HepG2 (cell line): ENCODE measurements around the gene ARHGAP26. TPM values are rescaled to one million over a fixed set of nuclear protein-coding genes. Genes with fewer than 3 reads are reported as not detected.

Experiments used
- ATAC-seq: fragments of 200-7000 bp; cut with Tn5 transposase; 3 replicates; pipeline ENCODE4 v1.9.1; 2020; ENCODE audit warnings: mild to moderate bottlenecking, moderate library complexity
- BruUV-seq: library from RNA; stranded (reverse); fragments of 400-500 nt; replicated peaks from 2 replicates; lab custom pipeline; 2021; lab: Mats Ljungman, UMichigan
- CTCF ChIA-PET: fragments of 300-600 bp; formaldehyde crosslinking; extraction: SDS; loops from one replicate; lab custom pipeline; 2021; ENCODE audit warnings: low total read pairs, inconsistent platforms, low intra/inter-chr PET ratio; lab: Yijun Ruan, JAX
- POLR2A ChIA-PET: fragments of 350-600 bp; sonication (Branson Sonifier 250); formaldehyde crosslinking; loops from one replicate; lab custom pipeline; 2020; ENCODE audit warnings: antibody characterized with exemption, inconsistent platforms; lab: Yijun Ruan, JAX
- DNase-seq: peaks from one replicate; pipeline ENCODE4 v3.0.0-alpha.2; 2015; ENCODE audit warnings: low spot score
- FAIRE-seq: peaks from 3 replicates; lab custom pipeline; 2011; peaks lifted over from hg19 to GRCh38; lab: Jason Lieb, UNC
- H2AFZ ChIP-seq: one replicate; pipeline ENCODE4 v1.6.1; 2011; ENCODE audit warnings: low read length, inconsistent platforms
- H3K27ac ChIP-seq: fragments of 300-600 bp; 3 replicates; pipeline ENCODE4 v1.8.0; 2011; ENCODE audit warnings: mixed run types, mild to moderate bottlenecking, mixed read lengths, low read length, inconsistent platforms; ENCODE audit not compliant: insufficient read depth; ENCODE audit errors: extremely low read length
- H3K27me3 ChIP-seq, 2 experiments: fragments of 200-600 bp in 1 of 2; 2 replicates in 1 of 2; 3 replicates in 1 of 2; pipeline versions ENCODE4 v1.6.0 to v1.8.0; 2011; ENCODE audit warnings: low read length in 2 of 2, mild to moderate bottlenecking in 2 of 2, moderate library complexity in 2 of 2, inconsistent platforms in 1 of 2; ENCODE audit not compliant: insufficient read depth in 2 of 2, control insufficient read depth in 1 of 2
- H3K36me3 ChIP-seq, 2 experiments: fragments of 200-600 bp in 1 of 2; replicated peaks in 1 of 2; 2 replicates in 1 of 2; 3 replicates in 1 of 2; pipeline versions ENCODE4 v1.5.1 to v1.8.0; 2011; ENCODE audit warnings: low read length in 2 of 2, inconsistent platforms in 1 of 2; ENCODE audit not compliant: insufficient read depth in 2 of 2, control insufficient read depth in 1 of 2
- H3K4me1 ChIP-seq: 2 replicates; pipeline ENCODE4 v1.5.1; 2012; ENCODE audit warnings: low read length, inconsistent platforms; ENCODE audit not compliant: insufficient read depth
- H3K4me2 ChIP-seq: 2 replicates; pipeline ENCODE4 v1.6.0; 2011; ENCODE audit warnings: low read depth, low read length, inconsistent platforms
- H3K4me3 ChIP-seq, 3 experiments: fragments of 200-600 bp in 1 of 3; sonication (generic), shearing (Covaris generic) in 1 of 3; replicated peaks in 1 of 3; 2 replicates each; pipeline ENCODE4 v1.5.1; 2011 to 2016; ENCODE audit warnings: low read length in 3 of 3, inconsistent platforms in 2 of 3, low read depth in 2 of 3, mild to moderate bottlenecking in 2 of 3, control low read depth in 1 of 3, mixed read lengths in 1 of 3; ENCODE audit not compliant: insufficient read depth in 1 of 3
- H3K79me2 ChIP-seq: one replicate; pipeline ENCODE4 v1.6.1; 2011; ENCODE audit warnings: low read length, inconsistent platforms; ENCODE audit not compliant: insufficient read depth
- H3K9ac ChIP-seq: 2 replicates; pipeline ENCODE4 v1.6.0; 2011; ENCODE audit warnings: mild to moderate bottlenecking, low read depth, low read length, inconsistent platforms; ENCODE audit not compliant: insufficient read depth
- H3K9me3 ChIP-seq: 2 replicates; pipeline ENCODE4 v1.5.1; 2012; ENCODE audit warnings: mild to moderate bottlenecking, low read length
- H4K20me1 ChIP-seq: 2 replicates; pipeline ENCODE4 v1.6.0; 2011; ENCODE audit warnings: inconsistent platforms, mild to moderate bottlenecking, low read length, moderate library complexity; ENCODE audit not compliant: insufficient read depth
- AHR ChIP-seq: IDR thresholded peaks from 2 replicates; pipeline ENCODE4 v1.6.1; 2018; ENCODE audit warnings: missing genetic modification reagents, missing compliant biosample characterization
- ARID3A ChIP-seq: IDR thresholded peaks from 2 replicates; pipeline ENCODE4 v1.6.1; 2012; ENCODE audit warnings: low read depth, low read length, improper control_type of control experiment
- ARID5B ChIP-seq: IDR thresholded peaks from 2 replicates; pipeline ENCODE4 v1.4.0; 2020; ENCODE audit warnings: mild to moderate bottlenecking, missing genetic modification reagents
- GZF1 ChIP-seq: sonication (generic); formaldehyde crosslinking; IDR thresholded peaks from 2 replicates; pipeline ENCODE4 v1.5.1; 2020; ENCODE audit warnings: mild to moderate bottlenecking, missing genetic modification reagents
- HINFP ChIP-seq: sonication (generic); formaldehyde crosslinking; IDR thresholded peaks from 2 replicates; pipeline ENCODE4 v1.4.0; 2020; ENCODE audit warnings: low read depth, mild to moderate bottlenecking, missing genetic modification reagents
- HNRNPLL ChIP-seq: fragments of 200-400 bp; formaldehyde crosslinking; IDR thresholded peaks from 2 replicates; pipeline ENCODE4 v1.6.1; 2017; ENCODE audit warnings: mild to moderate bottlenecking, low read depth, low read length; ENCODE audit not compliant: poor library complexity, severe bottlenecking
- KLF6 ChIP-seq: IDR thresholded peaks from 2 replicates; pipeline ENCODE4 v1.8.0; 2016; ENCODE audit warnings: missing biosample characterization, missing genetic modification reagents
- MBNL3 ChIP-seq: fragments of 250-450 bp; sonication (Bioruptor Pico); conservative IDR thresholded peaks from 2 replicates; pipeline ENCODE4 v1.8.0; 2022; ENCODE audit warnings: mild to moderate bottlenecking, inconsistent platforms
- MIER2 ChIP-seq: IDR thresholded peaks from 2 replicates; pipeline ENCODE4 v1.6.1; 2016; ENCODE audit warnings: missing biosample characterization, missing genetic modification reagents
- MYNN ChIP-seq: sonication (generic); formaldehyde crosslinking; IDR thresholded peaks from 2 replicates; pipeline ENCODE4 v1.4.0; 2020; ENCODE audit warnings: mild to moderate bottlenecking, low read depth, missing genetic modification reagents
- RFX1 ChIP-seq: fragments of 450-650 bp; IDR thresholded peaks from 2 replicates; pipeline ENCODE4 v1.6.1; 2017
- SAP130 ChIP-seq: IDR thresholded peaks from 2 replicates; pipeline ENCODE4 v1.6.1; 2016; ENCODE audit warnings: low read depth
- SIX4 ChIP-seq: sonication (generic); formaldehyde crosslinking; IDR thresholded peaks from 2 replicates; pipeline ENCODE4 v1.4.0; 2020; ENCODE audit warnings: missing genetic modification reagents
- SOX13 ChIP-seq, 3 experiments: fragments of 450-650 bp in 1 of 3; sonication (generic) in 1 of 3; formaldehyde crosslinking in 1 of 3; IDR thresholded peaks in 2 of 3; conservative IDR thresholded peaks in 1 of 3; 2 replicates each; pipeline versions ENCODE4 v1.5.0 to v1.6.1; 2016 to 2020; ENCODE audit warnings: antibody characterized with exemption in 1 of 3, mild to moderate bottlenecking in 1 of 3, missing compliant biosample characterization in 1 of 3, missing genetic modification reagents in 1 of 3, moderate library complexity in 1 of 3
- STAG1 ChIP-seq: sonication (generic); formaldehyde crosslinking; IDR thresholded peaks from 2 replicates; pipeline ENCODE4 v1.4.0; 2020; ENCODE audit warnings: missing genetic modification reagents
- ZNF331 ChIP-seq: sonication (generic); formaldehyde crosslinking; IDR thresholded peaks from 2 replicates; pipeline ENCODE4 v1.4.0; 2020; ENCODE audit warnings: missing genetic modification reagents
- ZNF33B ChIP-seq: sonication (generic); formaldehyde crosslinking; IDR thresholded peaks from 2 replicates; pipeline ENCODE4 v1.5.1; 2020; ENCODE audit warnings: mild to moderate bottlenecking, missing genetic modification reagents
- ZNF761 ChIP-seq: sonication (generic); formaldehyde crosslinking; conservative IDR thresholded peaks from 2 replicates; pipeline ENCODE4 v1.4.0; 2020; ENCODE audit warnings: mild to moderate bottlenecking, missing genetic modification reagents
- WGBS: methylation state at CpG from one replicate; pipeline ENCODE4 v1.1.6; 2017; ENCODE audit warnings: low lambda C conversion rate; 5-methylcytosine and 5-hydroxymethylcytosine counted together
- in situ Hi-C: cut with HindIII; loops from 2 replicates; pipeline ENCODE4 v1.10.0; 2017; ENCODE audit warnings: low pct_unique_long_range_greater_than_20kb; ENCODE audit not compliant: extremely low pct_ligation_motif_present
- intact Hi-C: fragments of 100-400 bp; cut with micrococcal nuclease; formaldehyde crosslinking; loops from one replicate; pipeline ENCODE4 v1.10.0; 2022; ENCODE audit not compliant: unreplicated experiment
- polyA plus RNA-seq, 8 experiments: library from polyadenylated mRNA; depleted of rRNA in 3 of 8; stranded (reverse) in 7 of 8; unstranded in 1 of 8; fragments of >200 nt; fragmentation: Illumina TruSeq in 4 of 8; extraction: Trizol in 4 of 8; gene quantifications; 2 replicates each; pipeline versions ENCODE4 v1.2.1 to v1.2.3, GENCODE V29; 2011 to 2016; ENCODE audit warnings: low read depth in 4 of 8, missing spikeins in 1 of 8, mixed read lengths in 1 of 8; ENCODE audit not compliant: insufficient read depth in 1 of 8
- total RNA-seq, 5 experiments: library from RNA; depleted of rRNA; stranded (reverse); fragments of >200 nt; fragmentation: Illumina TruSeq; extraction: Trizol; gene quantifications; 2 replicates each; pipeline ENCODE4 v1.2.3, GENCODE V29; 2016; ENCODE audit warnings: low read depth in 1 of 5

The ARHGAP26 gene
- total and polyA plus RNA-seq, 2 of the 13 experiments (the other 11 are each of a cell fraction or from before 2014, with no cell fraction given): 9.6 to 18.2 TPM

GRCh38 chr5:143051244-143052058 lies 281.3 kb downstream of the ARHGAP26 start:
- FAIRE-seq (peak; percentile 67), DNase-seq (peak; percentile 78), ATAC-seq (peak; percentile 93)
- intact Hi-C loops (no loop called here), in situ Hi-C loops (no loop called here)
- no peaks in the 10 kb centered on the region for H3K79me2 ChIP-seq
- no peaks in the 10 kb centered on the region for H3K9me3 ChIP-seq
- no peak overlapping the region for H3K4me3 ChIP-seq
- ChIA-PET POLR2A (no interaction called here), CTCF (no interaction called here)
- WGBS: 65% methylated on average over 6 of the region's 7 CpGs
- BruUV-seq: no TSS peak
- H3K36me3 ChIP-seq: peaks cover 5 to 8% of the 10 kb centered on the region in 2 experiments
- H3K4me2 ChIP-seq: peak overlapping the region; percentile 43
- no peak overlapping the region for H2AFZ ChIP-seq
- H3K9ac ChIP-seq: no peak overlapping the region
- H4K20me1 ChIP-seq: no peaks in the 10 kb centered on the region
- H3K27ac ChIP-seq: peak overlapping the region; percentile 28
- peaks cover 13% of the 10 kb centered on the region for H3K4me1 ChIP-seq
- no peaks in the 10 kb centered on the region for H3K27me3 ChIP-seq
- no peak for TF ChIP-seq GZF1 (CRISPR knock-in tag)
- TF ChIP-seq ZNF331 (CRISPR knock-in tag): peak; percentile 85; the same call in 1 of the 2 replicates
- no peak for TF ChIP-seq KLF6 (CRISPR knock-in tag)
- peak; percentile 99 for TF ChIP-seq SIX4 (CRISPR knock-in tag)
- peak; percentile 59 for TF ChIP-seq ARID5B (CRISPR knock-in tag)
- TF ChIP-seq AHR: no peak
- TF ChIP-seq MBNL3 (CRISPR knock-in tag): no peak
- TF ChIP-seq SAP130 (CRISPR knock-in tag): peak; percentile 30
- TF ChIP-seq ARID3A: peak; percentile 85; the same call in 1 of the 2 replicates
- TF ChIP-seq RFX1: peak; percentile 31; the same call in 1 of the 2 replicates
- TF ChIP-seq HNRNPLL: no peak
- TF ChIP-seq MYNN: no peak
- no peak for TF ChIP-seq HINFP
- 0 out of 2 replicates have a peak, but pooled peaks have one; percentile 4 for TF ChIP-seq STAG1
- TF ChIP-seq SOX13 (IDR thresholded peaks at IDR 0.05): no peak
- TF ChIP-seq SOX13 (CRISPR knock-in tag; conservative IDR thresholded peaks at IDR 0.05 in 1 of 2, IDR thresholded peaks at IDR 0.05 in 1 of 2): peak in 1 of 2 experiments; percentile 23; a peak in 1 of 4 replicates
- no peak for TF ChIP-seq ZNF33B (CRISPR knock-in tag)
- no peak for TF ChIP-seq ZNF761 (CRISPR knock-in tag)
- TF ChIP-seq MIER2: no peak
